Mucosa of descending colon (tissue), 3 donors: Measurements from ENCODE around the gene MAST4. TPM values are rescaled to one million over a fixed set of nuclear protein-coding genes. Genes with fewer than 3 reads are reported as not detected.
"Not testable (repeated sequence)": the region's sequence is repeated elsewhere in the genome, so short reads cannot be mapped to it uniquely, and the experiment has no call there.

Experiments
- ATAC-seq: fragments of 200-7000 bp; cut with Tn5 transposase; one replicate; pipeline ENCODE4 v1.9.1; 2020; ENCODE audit warnings: mild to moderate bottlenecking, moderate library complexity
- DNase-seq, 3 donors: peaks; one replicate each; pipeline ENCODE4 v3.0.0-alpha.2; 2020
- H3K36me3 ChIP-seq: fragments of 200-600 bp; one replicate; pipeline ENCODE4 v1.8.0; 2021; ENCODE audit warnings: low read depth, mild to moderate bottlenecking
- H3K4me1 ChIP-seq: fragments of 200-600 bp; one replicate; pipeline ENCODE4 v1.8.0; 2021; ENCODE audit warnings: low read depth, mild to moderate bottlenecking
- H3K4me3 ChIP-seq: fragments of 200-600 bp; one replicate; pipeline ENCODE4 v1.8.0; 2021; ENCODE audit warnings: mild to moderate bottlenecking
- H3K9me3 ChIP-seq: fragments of 200-600 bp; one replicate; pipeline ENCODE4 v1.8.0; 2021; ENCODE audit warnings: mild to moderate bottlenecking
- CTCF ChIP-seq: fragments of 200-600 bp; IDR thresholded peaks from one replicate; pipeline ENCODE4 v1.8.0; 2022; ENCODE audit warnings: antibody characterized with exemption, mild to moderate bottlenecking
- intact Hi-C, 2 donors: fragments of 100-400 bp; cut with DNase I in 1 of 2; cut with micrococcal nuclease in 1 of 2; formaldehyde crosslinking; loops; one replicate each; pipeline versions ENCODE4 v1.11.0 to v1.11.1; 2022; cut with DNase I, micrococcal nuclease
- total RNA-seq, 3 donors: library from RNA; stranded (reverse); fragmentation: NEBNext Ultra II Directional in 2 of 3; extraction: Animal tissue kit (Norgen Biotek cat#: 25700) in 2 of 3; gene quantifications; one replicate each; pipeline versions ENCODE4 v1.2.1 to v1.2.4, GENCODE V29; 2021 to 2023
- donor health status: DM: no; HTN: no; CAD: no; lungs with moderate emphysema.
- donor health status: DM: no; HTN: no; CAD: no.
- donor health status: DM: no; HTN: yes; CAD: no.

MAST4 gene
- total RNA-seq, 3 donors from 2014 or later = 16.2 to 34.0 (median 22.5) TPM

GRCh38 chr5:66818304-66818934 is 222.2 kb downstream of the MAST4 start:
- no peaks in the 10 kb centered on the region for H3K4me1 ChIP-seq
- no peak overlapping the region for H3K4me3 ChIP-seq
- no peak for TF ChIP-seq CTCF
- no peak for DNase-seq
- no peaks in the 10 kb centered on the region for H3K9me3 ChIP-seq
- intact Hi-C loops = loop anchor here in 1 of 2 donors (10.0 kb wide), 1 partner anchor 326 kb away; no protein-coding TSS in a partner anchor
- H3K36me3 ChIP-seq = no peaks in the 10 kb centered on the region
- ATAC-seq = no peak

GRCh38 chr5:66818935-66819328 is 222.7 kb downstream of the MAST4 start:
- Histone ChIP-seq H3K9me3 (no peaks in the 10 kb centered on the region), H3K36me3 (no peaks in the 10 kb centered on the region), H3K4me1 (no peaks in the 10 kb centered on the region), H3K4me3 (no peak overlapping the region)
- ATAC-seq = no peak
- DNase-seq = no peak
- intact Hi-C loops = loop anchor here in 1 of 2 donors (10.0 kb wide), 1 partner anchor 326 kb away; no protein-coding TSS in a partner anchor
- no peak for TF ChIP-seq CTCF

GRCh38 chr5:66820630-66821207 is 224.5 kb downstream of the MAST4 start:
- H3K4me1 ChIP-seq = no peaks in the 10 kb centered on the region
- no peak for TF ChIP-seq CTCF
- H3K9me3 ChIP-seq = no peaks in the 10 kb centered on the region
- intact Hi-C loops = no loop called here
- H3K4me3 ChIP-seq = no peak overlapping the region
- DNase-seq = no peak
- no peak for ATAC-seq
- H3K36me3 ChIP-seq = no peaks in the 10 kb centered on the region

GRCh38 chr5:66821688-66822429 is 225.7 kb downstream of the MAST4 start:
- H3K4me3 ChIP-seq = no peak overlapping the region
- H3K36me3 ChIP-seq = no peaks in the 10 kb centered on the region
- TF ChIP-seq CTCF = no peak
- intact Hi-C loops = no loop called here
- no peak for ATAC-seq
- DNase-seq = no peak
- no peaks in the 10 kb centered on the region for H3K9me3 ChIP-seq
- H3K4me1 ChIP-seq = no peaks in the 10 kb centered on the region

GRCh38 chr5:66822906-66823305 is 226.7 kb downstream of the MAST4 start:
- H3K36me3 ChIP-seq, H3K4me3 ChIP-seq, DNase-seq, H3K9me3 ChIP-seq, intact Hi-C loops, ATAC-seq, H3K4me1 ChIP-seq: not testable (repeated sequence)

- TF ChIP-seq CTCF = no peak
- peaks cover 5% of the 10 kb centered on the region for H3K4me1 ChIP-seq
These were observed 228.3 kb downstream of the MAST4 start for GRCh38 chr5:66824476-66824875.

More at GRCh38 chr5:66824476-66824875, 228.3 kb downstream of the MAST4 start:
- no peak overlapping the region for H3K4me3 ChIP-seq
- H3K36me3 ChIP-seq = no peaks in the 10 kb centered on the region
- no peaks in the 10 kb centered on the region for H3K9me3 ChIP-seq
- no peak for ATAC-seq
- intact Hi-C loops = no loop called here
- no peak for DNase-seq
